Uterus (tissue), 4 donors: ENCODE results near the gene ZFP90. TPM values are rescaled to one million over a fixed set of nuclear protein-coding genes. Genes with fewer than 3 reads are reported as not detected.

Experiments used
- DNase-seq, 2 donors: peaks; one replicate each; pipeline ENCODE4 v3.0.0-alpha.2; 2019 to 2020
- H3K27ac ChIP-seq, 2 donors: fragments of 200-600 bp; sonication (generic); 1 replicate in 1 of 2; 2 replicates in 1 of 2; pipeline ENCODE4 v1.5.1; 2016 to 2018
- H3K27me3 ChIP-seq, 2 donors: fragments of 200-600 bp; sonication (generic); one replicate each; pipeline ENCODE4 v1.5.1; 2018 to 2019; ENCODE audit warnings: control low read depth in 1 of 2
- H3K36me3 ChIP-seq, 2 donors: fragments of 200-600 bp; sonication (generic); one replicate each; pipeline ENCODE4 v1.5.1; 2019; ENCODE audit warnings: control low read depth in 1 of 2
- H3K4me1 ChIP-seq, 2 donors: fragments of 200-600 bp; sonication (generic); one replicate each; pipeline ENCODE4 v1.5.1; 2018 to 2019; ENCODE audit warnings: control low read depth in 1 of 2
- H3K4me3 ChIP-seq, 2 donors: fragments of 200-600 bp; sonication (generic); 1 replicate in 1 of 2; 2 replicates in 1 of 2; pipeline ENCODE4 v1.5.1; 2018 to 2019; ENCODE audit warnings: mild to moderate bottlenecking in 1 of 2
- H3K9me3 ChIP-seq, 2 donors: fragments of 200-600 bp; sonication (generic); one replicate each; pipeline ENCODE4 v1.5.1; 2019; ENCODE audit warnings: control low read depth in 1 of 2
- POLR2A ChIP-seq, 2 donors: fragments of 450-650 bp; IDR thresholded peaks; one replicate each; pipeline ENCODE4 v1.6.1; 2016; ENCODE audit warnings: antibody characterized with exemption in 2 of 2, mild to moderate bottlenecking in 1 of 2, moderate library complexity in 1 of 2
- intact Hi-C: fragments of 100-400 bp; cut with DNase I; formaldehyde crosslinking; loops from one replicate; pipeline ENCODE4 v1.15.1; 2023; ENCODE audit warnings: low total_unique reads
- total RNA-seq, 4 donors: library from RNA; depleted of rRNA in 3 of 4; stranded (reverse); fragments of >200 nt in 3 of 4; gene quantifications; one replicate each; pipeline versions ENCODE4 v1.1.0 to v1.2.4, GENCODE V29; 2014 to 2023
- TF ChIP-seq, protein P1 (sequence below), 4 experiments: fragments of 200-600 bp in 2 of 4; fragments of 450-650 bp in 2 of 4; sonication (generic) in 2 of 4; IDR thresholded peaks; one replicate each; pipeline ENCODE4 v1.5.1; 2016 to 2019; ENCODE audit warnings: antibody characterized with exemption in 4 of 4, mild to moderate bottlenecking in 2 of 4, moderate library complexity in 1 of 4
- donor health status: DM: yes; HTN: yes; CAD: no.

Gene ZFP90
- total RNA-seq = 10 to 100 TPM; 19.1 to 81.4 (median 31.9) TPM

DNA sequence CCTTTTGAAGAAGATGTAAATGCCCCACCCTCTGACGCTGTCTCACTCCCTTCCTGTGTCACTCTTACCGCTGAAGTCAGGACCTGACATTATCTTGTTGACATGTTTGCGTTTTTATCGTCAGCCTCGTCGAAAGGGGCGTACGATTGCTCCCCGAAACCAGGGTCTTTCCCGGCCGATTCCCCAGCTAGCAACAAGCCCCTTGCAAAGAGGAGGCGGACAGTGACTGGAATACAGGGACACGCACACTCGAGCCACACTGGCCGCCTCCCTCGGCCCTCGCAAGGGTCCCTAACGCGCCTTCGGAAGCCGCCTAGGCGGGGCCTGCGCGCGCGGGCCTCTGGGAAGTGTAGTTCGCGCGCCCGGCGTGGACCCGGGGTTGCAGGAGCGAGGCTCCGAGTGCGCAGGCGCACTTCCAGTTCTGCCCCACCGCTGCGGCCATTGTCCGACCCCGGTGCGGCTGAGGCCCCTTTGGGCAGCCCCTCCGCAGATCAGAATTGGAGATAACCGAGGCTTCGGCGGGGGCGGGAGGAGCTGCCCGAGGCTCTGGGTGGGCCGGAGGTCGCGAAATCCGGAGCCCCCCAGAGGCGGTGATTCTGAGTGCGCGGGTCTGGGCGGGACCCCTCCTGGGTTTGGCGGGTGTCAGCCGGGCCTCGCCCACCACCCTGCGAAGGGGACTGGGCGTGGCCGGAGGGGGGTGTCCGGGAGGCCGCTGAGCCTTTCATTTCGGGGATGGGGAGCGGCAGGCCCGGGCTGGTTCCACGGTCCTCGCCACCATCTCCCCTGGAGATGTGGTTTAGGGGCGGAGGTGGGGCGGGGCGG is at the start of gene ZFP90:
Gene ZFP90 (plus strand): TSS at position 412 of the 822 bp plus-strand sequence. CDS start 502 bp downstream, outside the sequence.
- TF ChIP-seq, protein P1, sequence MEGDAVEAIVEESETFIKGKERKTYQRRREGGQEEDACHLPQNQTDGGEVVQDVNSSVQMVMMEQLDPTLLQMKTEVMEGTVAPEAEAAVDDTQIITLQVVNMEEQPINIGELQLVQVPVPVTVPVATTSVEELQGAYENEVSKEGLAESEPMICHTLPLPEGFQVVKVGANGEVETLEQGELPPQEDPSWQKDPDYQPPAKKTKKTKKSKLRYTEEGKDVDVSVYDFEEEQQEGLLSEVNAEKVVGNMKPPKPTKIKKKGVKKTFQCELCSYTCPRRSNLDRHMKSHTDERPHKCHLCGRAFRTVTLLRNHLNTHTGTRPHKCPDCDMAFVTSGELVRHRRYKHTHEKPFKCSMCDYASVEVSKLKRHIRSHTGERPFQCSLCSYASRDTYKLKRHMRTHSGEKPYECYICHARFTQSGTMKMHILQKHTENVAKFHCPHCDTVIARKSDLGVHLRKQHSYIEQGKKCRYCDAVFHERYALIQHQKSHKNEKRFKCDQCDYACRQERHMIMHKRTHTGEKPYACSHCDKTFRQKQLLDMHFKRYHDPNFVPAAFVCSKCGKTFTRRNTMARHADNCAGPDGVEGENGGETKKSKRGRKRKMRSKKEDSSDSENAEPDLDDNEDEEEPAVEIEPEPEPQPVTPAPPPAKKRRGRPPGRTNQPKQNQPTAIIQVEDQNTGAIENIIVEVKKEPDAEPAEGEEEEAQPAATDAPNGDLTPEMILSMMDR (IDR thresholded peaks at IDR 0.05) = peak in 1 of 4 experiments; percentile 6
- peak in 1 of 2 donors; percentile 58 for TF ChIP-seq POLR2A (IDR thresholded peaks at IDR 0.05)
- Histone ChIP-seq H3K4me3 (peak within 1 kb of the TSS; percentile 91 to 94), H3K36me3 (no peaks in the 10 kb centered on the region), H3K9me3 (no peaks in the 10 kb centered on the region), H3K27me3 (no peaks in the 10 kb centered on the region), H3K4me1 (no peaks in the 10 kb centered on the region), H3K27ac (peak within 1 kb of the TSS; percentile 77 to 85)
- peak; percentile 83 to 85 for DNase-seq
- intact Hi-C loops = no loop called here

DNA sequence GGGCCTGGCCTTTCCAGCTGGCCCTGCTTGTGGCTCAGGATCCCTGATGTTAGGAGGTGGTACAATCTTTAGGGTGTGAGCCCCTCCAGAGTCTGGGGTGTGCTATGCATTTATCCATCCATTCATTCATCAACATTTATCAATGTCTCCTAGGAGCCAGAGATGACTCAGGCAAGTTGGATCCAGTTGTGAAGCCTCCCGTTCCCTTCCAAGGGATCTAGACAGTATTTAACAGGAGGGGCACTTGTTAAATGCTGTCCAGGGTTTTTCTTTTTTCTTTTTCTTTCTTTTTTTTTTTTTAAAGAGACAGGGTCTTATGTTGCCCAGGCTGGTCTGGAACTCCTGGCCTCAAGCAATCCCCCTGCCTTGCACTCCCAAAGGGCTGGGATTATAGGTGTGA is 48.7 kb upstream of the ZFP90 start:
- H3K4me3 ChIP-seq = no peak overlapping the region
- no peaks in the 10 kb centered on the region for H3K36me3 ChIP-seq
- no peaks in the 10 kb centered on the region for H3K9me3 ChIP-seq
- intact Hi-C loops = no loop called here
- no peaks in the 10 kb centered on the region for H3K4me1 ChIP-seq
- no peaks in the 10 kb centered on the region for H3K27me3 ChIP-seq
- no peak for TF ChIP-seq POLR2A (IDR thresholded peaks at IDR 0.05)
- TF ChIP-seq, protein P1 (IDR thresholded peaks at IDR 0.05) = no peak
- DNase-seq = no peak
- no peak overlapping the region for H3K27ac ChIP-seq

DNA sequence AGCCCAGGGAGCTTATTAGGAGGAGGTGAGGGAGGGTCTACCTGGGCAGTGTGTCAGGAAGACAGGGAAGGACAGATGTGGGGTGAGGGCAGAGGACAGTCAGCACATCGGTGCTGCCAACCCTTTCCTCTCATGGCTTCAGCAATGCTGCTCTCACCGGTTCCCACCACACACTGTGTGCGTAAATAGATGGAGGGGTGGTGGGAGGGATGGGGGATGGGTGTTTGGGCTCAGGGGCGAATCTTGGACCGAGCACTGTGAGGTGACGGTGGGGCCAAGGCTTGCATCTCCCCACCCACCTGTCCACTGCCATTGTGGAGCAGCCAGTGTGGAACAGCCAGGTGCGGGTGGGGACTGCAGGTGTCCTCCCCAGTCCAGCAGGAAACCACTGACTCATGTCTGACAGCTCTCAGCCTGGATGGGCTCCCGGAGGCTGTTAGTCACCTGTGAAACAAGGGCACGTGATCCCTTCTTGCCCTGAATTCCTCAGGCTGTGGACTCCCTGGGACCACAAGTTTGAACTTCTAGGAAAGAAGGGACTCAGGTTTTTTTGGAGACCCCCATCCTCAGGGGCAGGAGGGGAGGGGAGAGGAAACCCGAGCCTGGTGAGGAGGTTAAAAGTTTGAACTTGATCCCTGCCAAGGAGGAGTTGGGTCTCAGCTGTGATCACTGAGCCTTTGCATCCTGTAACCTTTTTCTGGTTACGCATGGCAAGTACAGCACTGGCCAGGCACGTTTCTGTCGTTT is 48.1 kb upstream of the ZFP90 start:
- DNase-seq = no peak
- intact Hi-C loops = no loop called here
- TF ChIP-seq POLR2A (IDR thresholded peaks at IDR 0.05) = no peak
- TF ChIP-seq, protein P1 (IDR thresholded peaks at IDR 0.05) = no peak
- Histone ChIP-seq H3K27ac (no peak overlapping the region), H3K36me3 (no peaks in the 10 kb centered on the region), H3K4me1 (no peaks in the 10 kb centered on the region), H3K27me3 (no peaks in the 10 kb centered on the region), H3K4me3 (no peak overlapping the region), H3K9me3 (no peaks in the 10 kb centered on the region)

DNA sequence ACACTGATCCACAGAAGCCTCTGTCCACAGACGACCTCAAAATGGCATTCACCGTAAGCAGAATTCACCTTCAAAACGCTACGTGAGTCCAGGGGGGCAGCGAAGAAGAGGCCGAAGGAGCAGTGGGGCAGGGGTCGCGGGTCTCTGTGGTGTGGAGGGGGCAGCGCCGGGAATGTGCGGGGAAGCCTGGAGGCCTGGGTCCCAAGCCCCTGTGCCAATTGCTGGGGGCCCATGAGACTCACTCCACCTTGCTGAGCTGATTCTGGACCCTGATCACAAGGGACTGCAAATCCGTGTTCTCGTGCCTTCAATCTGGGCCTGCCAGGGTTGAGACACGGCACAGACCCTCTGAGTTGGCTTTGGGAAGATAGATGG is 47.5 kb upstream of the ZFP90 start:
- Histone ChIP-seq H3K27ac (no peak overlapping the region), H3K4me1 (no peaks in the 10 kb centered on the region), H3K36me3 (no peaks in the 10 kb centered on the region), H3K27me3 (no peaks in the 10 kb centered on the region), H3K4me3 (no peak overlapping the region), H3K9me3 (no peaks in the 10 kb centered on the region)
- intact Hi-C loops = no loop called here
- DNase-seq = no peak
- no peak for TF ChIP-seq POLR2A (IDR thresholded peaks at IDR 0.05)
- TF ChIP-seq, protein P1 (IDR thresholded peaks at IDR 0.05) = no peak

DNA sequence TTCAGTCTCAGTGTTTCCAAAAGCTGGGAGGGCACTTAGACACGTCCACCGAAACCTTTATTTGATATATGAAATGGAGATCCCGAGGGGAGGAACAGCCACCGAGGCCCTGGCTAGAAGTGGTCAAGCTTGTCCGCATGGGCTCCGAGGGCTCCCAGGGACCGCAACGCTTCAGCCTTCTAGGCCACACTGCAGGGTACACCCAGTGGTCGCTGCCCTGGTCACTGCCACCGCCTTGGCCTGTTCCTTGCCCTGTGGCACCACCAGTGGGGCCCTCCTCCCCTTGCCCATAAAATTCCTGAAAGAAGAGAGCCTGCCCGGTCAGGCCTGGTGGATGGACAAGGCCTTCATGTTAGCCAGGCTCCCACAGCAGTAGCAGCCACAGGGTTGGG is 46.9 kb upstream of the ZFP90 start:
- TF ChIP-seq, protein P1 (IDR thresholded peaks at IDR 0.05) = no peak
- TF ChIP-seq POLR2A (IDR thresholded peaks at IDR 0.05) = no peak
- Histone ChIP-seq H3K4me1 (no peaks in the 10 kb centered on the region), H3K27me3 (no peaks in the 10 kb centered on the region), H3K4me3 (no peak overlapping the region), H3K36me3 (no peaks in the 10 kb centered on the region), H3K27ac (no peak overlapping the region), H3K9me3 (no peaks in the 10 kb centered on the region)
- intact Hi-C loops = no loop called here
- no peak for DNase-seq
